Measurements from ENCODE around the gene PRDM16.

The PRDM16 gene

DNA sequence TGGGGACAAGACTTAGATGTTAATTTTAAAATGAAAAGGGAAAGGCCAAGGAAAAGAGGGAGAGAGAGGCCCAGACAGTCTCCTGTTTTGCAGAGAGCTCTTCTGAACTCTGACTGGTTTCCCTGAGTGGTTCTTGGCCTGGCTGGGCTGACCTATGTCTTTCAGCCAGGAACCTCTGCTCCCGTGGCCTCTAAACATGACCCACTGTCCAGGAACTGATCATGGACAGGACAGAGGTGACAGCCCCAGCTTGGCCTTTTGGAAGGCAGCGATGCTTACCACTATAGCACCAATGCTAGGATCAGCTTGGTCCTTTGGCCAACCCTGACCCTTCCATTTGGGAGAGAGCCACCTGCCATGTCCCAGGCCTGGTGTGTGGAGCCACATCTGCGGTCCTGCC lies 55.2 kb downstream of the PRDM16 start:
- no peak for DNase-seq (ENCODE audit: low spot score)

GRCh38 chr1:3125078-3125477 lies 56.1 kb downstream of the PRDM16 start:
- no peak for DNase-seq (ENCODE audit: low spot score)

DNA sequence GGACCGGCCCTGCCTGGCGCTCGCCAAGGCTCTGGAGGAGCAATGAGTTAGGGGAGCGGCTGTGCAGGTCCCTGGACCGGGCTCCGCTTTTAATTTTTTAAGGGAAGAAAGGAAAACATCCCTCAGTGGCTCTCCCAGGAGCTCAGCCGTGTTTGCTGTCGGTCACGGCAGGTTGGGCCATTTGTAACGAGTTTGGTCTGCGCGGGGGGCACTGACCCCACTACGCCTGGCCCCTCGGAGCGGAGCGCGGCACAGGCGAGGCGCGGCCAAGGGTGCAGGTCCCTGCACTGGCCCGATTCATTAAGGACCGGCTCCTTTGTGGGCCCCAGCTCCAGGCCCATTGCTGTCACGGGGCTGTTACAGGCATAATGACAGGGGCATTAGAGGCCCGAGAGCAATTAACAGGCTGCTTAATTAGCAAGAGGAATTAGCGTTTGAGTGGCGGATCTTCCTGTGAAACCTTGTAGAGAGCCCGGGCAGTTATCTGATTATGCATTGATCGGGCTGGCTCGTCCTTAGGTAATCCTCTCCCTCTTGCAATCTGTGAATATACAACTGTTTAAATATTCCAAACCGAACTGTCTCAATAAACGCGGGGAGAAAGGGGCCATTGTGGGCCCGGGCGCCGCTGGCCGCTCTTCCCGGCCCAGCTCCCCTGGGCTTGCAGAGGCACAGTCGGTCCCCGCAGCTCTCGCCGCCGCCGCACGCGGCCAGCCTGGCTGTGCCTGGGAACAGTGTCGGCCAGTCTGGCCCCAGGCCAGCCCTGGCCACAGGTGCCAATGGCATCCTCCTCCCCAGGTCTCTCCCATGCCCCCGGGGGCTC lies 56.8 kb downstream of the PRDM16 start:
- DNase-seq (ENCODE audit: low spot score), result peak; percentile 50

GRCh38 chr1:3126756-3127678 lies 58.0 kb downstream of the PRDM16 start:
- DNase-seq (ENCODE audit: low spot score), result no peak

DNA sequence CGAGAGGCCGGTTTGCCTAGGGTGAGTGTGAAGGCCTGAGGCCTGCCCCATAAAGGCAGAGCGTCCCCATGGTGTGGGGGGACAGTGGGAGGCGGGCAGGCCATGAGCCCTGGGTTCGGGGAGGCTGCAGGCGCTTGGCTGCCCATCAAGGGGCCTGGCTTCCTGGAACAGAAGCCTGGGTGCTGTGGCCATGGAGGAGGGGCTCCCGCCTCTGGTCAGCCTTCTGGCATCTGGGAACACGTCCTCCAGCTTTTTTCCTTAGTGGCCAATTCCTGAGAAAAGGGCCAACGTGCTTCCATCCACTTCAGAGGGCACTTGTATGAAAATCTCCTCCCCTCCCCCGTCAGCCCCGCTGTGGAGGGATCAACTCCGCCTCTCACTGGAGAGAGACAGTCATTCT lies 58.7 kb downstream of the PRDM16 start:
- peak; percentile 42 for DNase-seq (ENCODE audit: low spot score)

DNA sequence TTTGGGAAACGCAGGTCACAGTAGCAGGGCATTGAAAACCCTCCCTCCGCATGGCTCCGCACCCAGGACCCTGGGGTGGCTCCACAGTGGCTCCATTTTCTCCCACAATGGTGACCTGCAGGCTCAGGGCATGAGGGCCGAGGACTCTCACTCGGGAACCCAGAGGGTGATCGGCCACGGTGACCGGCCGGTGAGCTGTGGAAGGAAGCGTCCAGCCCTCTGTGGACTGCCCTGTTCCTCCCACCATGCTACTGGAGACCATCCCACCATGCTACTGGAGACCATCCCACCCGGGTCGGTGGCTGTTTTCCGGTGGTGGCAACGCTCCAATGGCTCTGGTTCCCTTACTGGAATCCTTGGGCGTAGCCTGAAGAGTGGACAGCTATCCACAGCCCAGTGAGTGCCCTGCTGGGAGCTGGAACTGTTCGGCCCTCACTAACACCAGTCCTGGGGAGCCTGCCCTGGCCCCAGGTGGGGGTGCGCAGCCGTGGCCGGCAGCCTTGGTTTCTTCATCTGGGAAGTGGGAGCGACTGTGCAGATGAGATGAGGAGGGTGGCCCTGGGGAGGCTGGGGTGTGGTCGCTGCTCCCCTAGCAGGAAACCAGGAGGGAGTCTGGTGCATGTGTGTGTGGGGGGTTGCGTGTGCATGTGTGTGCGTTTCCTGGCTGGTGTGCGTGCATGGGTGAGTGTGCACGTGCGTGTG lies 59.6 kb downstream of the PRDM16 start:
- DNase-seq (ENCODE audit: low spot score), result no peak

DNA sequence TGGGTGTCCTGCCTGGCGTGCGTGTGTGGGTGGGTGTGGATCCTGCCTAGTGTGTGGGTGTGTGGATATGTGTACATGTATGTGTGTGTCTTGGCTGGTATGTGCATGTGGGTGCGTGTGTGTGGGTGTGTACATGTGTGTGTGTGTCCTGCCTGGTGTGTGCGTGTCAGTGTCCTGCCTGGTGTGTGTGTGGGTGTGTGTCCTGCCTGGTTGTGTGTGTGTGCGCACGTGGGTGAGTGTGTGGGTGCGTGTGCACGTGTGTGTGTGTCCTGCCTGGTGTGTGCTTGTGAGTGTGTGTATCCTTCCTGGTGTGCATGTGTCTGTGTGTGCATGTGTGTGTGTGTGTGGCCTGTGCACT lies 60.1 kb downstream of the PRDM16 start:
- DNase-seq (ENCODE audit: low spot score), result no peak

DNA sequence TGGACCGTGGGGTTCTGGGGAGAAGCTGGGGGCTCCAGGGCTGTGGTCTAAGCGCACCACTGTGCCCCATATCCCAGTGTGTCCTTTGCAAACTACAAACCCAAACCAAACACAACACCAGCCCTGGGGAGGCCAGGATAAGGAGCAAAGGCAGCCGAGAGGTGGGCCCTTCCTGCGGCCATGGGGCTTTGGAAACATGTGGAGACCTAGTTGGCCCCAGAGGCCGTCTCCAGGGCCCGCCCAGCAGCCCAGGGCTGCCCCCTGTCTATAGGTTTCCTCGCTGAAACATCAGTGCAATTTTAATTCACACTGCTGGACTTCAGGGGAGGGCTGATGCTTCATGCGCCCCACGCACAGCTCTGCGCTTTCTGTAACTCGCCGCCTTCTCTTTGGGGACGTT lies 61.3 kb downstream of the PRDM16 start:
- DNase-seq (ENCODE audit: low spot score), result no peak

DNA sequence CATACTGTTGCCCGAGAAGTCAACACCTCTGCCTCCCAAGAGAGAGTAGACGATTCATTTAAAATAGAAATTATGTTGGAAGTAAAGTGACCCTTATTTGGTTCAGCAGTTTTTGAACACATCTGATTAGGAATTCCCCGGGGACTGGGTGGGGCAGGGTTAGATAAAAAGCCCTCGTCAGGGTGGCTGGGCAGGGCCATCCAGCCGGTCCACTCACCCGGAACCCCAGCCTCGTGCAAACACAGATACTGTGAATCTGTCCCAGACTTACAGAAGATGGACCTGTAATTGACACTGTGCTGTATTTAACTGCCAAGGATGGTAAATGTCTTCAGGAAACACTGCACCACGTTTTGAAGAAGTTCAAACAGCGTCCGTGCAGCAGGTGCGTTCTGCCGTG lies 63.7 kb downstream of the PRDM16 start:
- no peak for DNase-seq (ENCODE audit: low spot score)

DNA sequence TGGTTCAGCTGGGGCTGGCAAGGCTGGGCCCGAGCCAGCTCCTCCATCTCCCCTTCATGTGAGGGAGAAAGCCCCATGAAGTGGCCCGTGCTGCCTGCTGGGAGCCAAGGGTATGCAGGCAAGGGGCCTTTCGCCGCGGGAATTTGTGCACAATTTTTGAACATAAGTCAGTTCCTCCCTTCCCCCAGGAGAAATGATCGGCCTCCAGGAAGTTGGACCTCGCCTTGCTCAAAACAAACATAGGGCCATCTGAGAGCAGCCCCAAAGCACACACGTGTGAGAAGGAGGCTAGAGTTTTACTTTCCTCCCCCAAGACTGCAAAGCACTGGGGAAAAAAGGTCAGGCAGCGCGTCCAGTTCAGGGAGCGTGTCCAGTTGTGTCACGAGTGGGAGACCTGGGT lies 64.7 kb downstream of the PRDM16 start:
- no peak for DNase-seq (ENCODE audit: low spot score)

- DNase-seq (ENCODE audit: low spot score), result no peak
These were observed 65.5 kb downstream of the PRDM16 start for GRCh38 chr1:3134381-3135072.

DNA sequence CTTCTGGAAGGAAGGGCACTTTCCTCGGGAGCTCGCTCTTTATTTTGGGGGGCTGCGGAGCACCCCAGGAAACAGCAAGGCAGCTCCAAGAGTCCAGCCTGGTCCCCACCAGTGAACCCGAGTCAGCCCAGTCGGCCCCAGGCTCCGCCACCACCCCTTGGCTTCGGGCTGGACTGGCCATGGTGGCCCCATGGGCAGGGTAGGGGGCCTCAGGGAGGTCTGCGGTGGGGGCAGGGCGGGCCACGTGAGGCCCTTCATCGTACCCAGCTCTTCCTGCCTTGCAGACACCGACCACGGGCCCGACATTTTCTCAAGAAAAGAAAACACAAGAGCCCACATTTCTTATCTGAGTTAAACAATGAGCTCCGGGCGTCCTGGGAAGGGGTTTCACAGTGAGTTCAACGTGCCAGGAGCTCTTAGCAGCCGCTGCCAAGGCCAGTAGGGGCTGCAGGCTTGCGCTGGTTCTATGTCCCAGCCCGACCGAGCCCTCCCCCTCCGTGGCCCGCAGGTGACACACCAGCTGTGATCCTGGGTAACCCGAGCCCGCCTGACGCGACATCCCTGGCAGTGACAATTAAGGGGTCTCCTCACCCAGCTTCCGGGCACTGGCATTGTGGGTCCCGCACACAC lies 66.2 kb downstream of the PRDM16 start:
- DNase-seq (ENCODE audit: low spot score), result no peak

- DNase-seq (ENCODE audit: low spot score), result no peak
These were observed 66.9 kb downstream of the PRDM16 start for GRCh38 chr1:3135744-3136455.

DNA sequence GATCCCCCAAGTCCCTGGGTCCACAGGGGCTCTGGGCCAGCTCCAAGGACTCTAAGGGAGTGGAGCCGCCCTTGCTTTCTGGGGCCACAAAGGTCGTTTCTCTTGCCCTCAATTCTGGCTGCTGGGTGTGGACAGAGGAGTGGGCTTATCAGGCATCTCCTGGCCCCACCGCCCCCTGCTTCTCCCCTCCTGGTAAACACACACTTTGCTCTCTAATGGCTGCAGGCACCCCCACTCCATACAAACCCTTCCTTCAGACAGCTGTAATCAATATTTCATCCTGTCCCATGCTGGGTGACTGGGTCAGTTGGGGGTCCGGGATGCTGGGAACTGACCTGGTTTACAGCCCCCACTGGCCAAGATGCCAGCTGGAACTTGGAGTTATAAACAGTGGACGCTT lies 67.5 kb downstream of the PRDM16 start:
- DNase-seq (ENCODE audit: low spot score), result no peak

- no peak for DNase-seq (ENCODE audit: low spot score)
These were observed 68.4 kb downstream of the PRDM16 start for GRCh38 chr1:3137111-3138100.

DNA sequence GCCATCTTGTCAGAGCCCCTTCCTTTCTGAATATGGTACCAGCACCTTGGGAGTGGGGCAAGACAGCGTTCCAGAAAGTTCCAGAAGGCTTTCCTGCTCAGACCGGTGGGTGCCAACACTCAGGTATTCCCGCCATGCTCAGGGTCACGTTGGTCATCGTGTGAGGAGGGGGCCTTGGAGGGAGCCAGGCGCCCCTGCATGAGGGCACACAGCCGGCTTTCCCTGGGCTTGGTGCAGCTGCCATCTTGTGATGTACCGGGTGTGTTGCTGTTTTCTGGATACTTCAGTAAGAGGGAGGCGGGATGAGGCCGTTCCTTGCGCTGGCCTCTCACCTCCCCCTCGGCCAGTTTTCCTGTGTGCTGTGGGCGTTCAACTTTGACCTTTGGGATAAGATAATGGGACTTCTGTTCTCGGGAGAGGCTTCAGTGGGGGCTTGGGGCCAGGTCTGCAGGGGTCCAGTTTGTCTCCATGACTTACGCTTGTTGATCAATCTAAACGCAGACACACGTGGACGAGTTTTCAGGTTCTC lies 69.7 kb downstream of the PRDM16 start:
- DNase-seq (ENCODE audit: low spot score), result no peak

- no peak for DNase-seq (ENCODE audit: low spot score)
These were observed 70.4 kb downstream of the PRDM16 start for GRCh38 chr1:3139451-3139852.

- no peak for DNase-seq (ENCODE audit: low spot score)
These were observed 70.9 kb downstream of the PRDM16 start for GRCh38 chr1:3139871-3140361.

- DNase-seq (ENCODE audit: low spot score), result no peak
These were observed 71.4 kb downstream of the PRDM16 start for GRCh38 chr1:3140437-3140836.

All from putamen (tissue), 1 donor.